Progenitor cell of endocrine pancreas (in vitro differentiated cells): ENCODE data around the gene NPAS2. TPM values are rescaled to one million over a fixed set of nuclear protein-coding genes. Genes with fewer than 3 reads are reported as not detected.

ENCODE experiments used
- DNase-seq: peaks from one replicate; pipeline ENCODE4 v3.0.0; 2021; ENCODE audit warnings: low spot score; ENCODE audit not compliant: unreplicated experiment
- H3K27ac Mint-ChIP-seq: 2 replicates; pipeline ENCODE4 v1.8.0; 2021; ENCODE audit warnings: mild to moderate bottlenecking, moderate library complexity, mixed read lengths
- H3K27me3 Mint-ChIP-seq: 2 replicates; pipeline ENCODE4 v1.8.0; 2021; ENCODE audit warnings: mixed read lengths
- H3K36me3 Mint-ChIP-seq: 2 replicates; pipeline ENCODE4 v1.8.0; 2022; ENCODE audit warnings: mixed read lengths; ENCODE audit not compliant: insufficient read depth
- H3K4me1 Mint-ChIP-seq: 2 replicates; pipeline ENCODE4 v1.8.0; 2021; ENCODE audit warnings: low read depth, mixed read lengths
- H3K4me3 Mint-ChIP-seq: 2 replicates; pipeline ENCODE4 v1.8.0; 2021; ENCODE audit warnings: low read depth, mild to moderate bottlenecking, moderate library complexity, mixed read lengths
- H3K9me3 Mint-ChIP-seq: 2 replicates; pipeline ENCODE4 v1.8.0; 2021; ENCODE audit warnings: low read depth, mixed read lengths
- CTCF ChIP-seq: fragments of 200-600 bp; sonication (generic); IDR thresholded peaks from one replicate; pipeline ENCODE4 v1.5.0; 2021; ENCODE audit warnings: antibody characterized with exemption, mild to moderate bottlenecking; ENCODE audit not compliant: unreplicated experiment
- total RNA-seq: library from RNA; stranded (reverse); gene quantifications from 2 replicates; pipeline ENCODE4 v1.2.1, GENCODE V29; 2021

Gene NPAS2
- total RNA-seq, 1 donor from 2014 or later, result 0.84 TPM

- H3K27me3 Mint-ChIP-seq, result peaks cover 5% of the 10 kb centered on the region
- no peaks in the 10 kb centered on the region for H3K36me3 Mint-ChIP-seq
- H3K9me3 Mint-ChIP-seq, result no peaks in the 10 kb centered on the region
- H3K4me1 Mint-ChIP-seq, result peaks cover 4% of the 10 kb centered on the region
- no peak for DNase-seq
- H3K27ac Mint-ChIP-seq, result no peak overlapping the region
- TF ChIP-seq CTCF, result no peak
- H3K4me3 Mint-ChIP-seq, result no peak overlapping the region
These were observed 156.9 kb downstream of the NPAS2 start for GRCh38 chr2:100976645-100977391.

GRCh38 chr2:100977511-100977910 is 157.6 kb downstream of the NPAS2 start:
- H3K9me3 Mint-ChIP-seq, result no peaks in the 10 kb centered on the region
- TF ChIP-seq CTCF, result no peak
- H3K27me3 Mint-ChIP-seq, result peaks cover 6% of the 10 kb centered on the region
- H3K27ac Mint-ChIP-seq, result no peak overlapping the region
- peaks cover 4% of the 10 kb centered on the region for H3K4me1 Mint-ChIP-seq
- H3K36me3 Mint-ChIP-seq, result no peaks in the 10 kb centered on the region
- no peak for DNase-seq
- H3K4me3 Mint-ChIP-seq, result no peak overlapping the region

GRCh38 chr2:100978582-100979191 is 158.7 kb downstream of the NPAS2 start:
- H3K36me3 Mint-ChIP-seq, result no peaks in the 10 kb centered on the region
- H3K27me3 Mint-ChIP-seq, result peaks cover 7% of the 10 kb centered on the region
- H3K27ac Mint-ChIP-seq, result peak overlapping the region; percentile 62
- no peaks in the 10 kb centered on the region for H3K9me3 Mint-ChIP-seq
- H3K4me3 Mint-ChIP-seq, result no peak overlapping the region
- no peak for DNase-seq
- no peak for TF ChIP-seq CTCF
- H3K4me1 Mint-ChIP-seq, result peaks cover 4% of the 10 kb centered on the region

GRCh38 chr2:100980046-100980445 is 160.1 kb downstream of the NPAS2 start:
- H3K27me3 Mint-ChIP-seq, result peaks cover 10% of the 10 kb centered on the region
- no peak for TF ChIP-seq CTCF
- H3K4me3 Mint-ChIP-seq, result no peak overlapping the region
- no peaks in the 10 kb centered on the region for H3K9me3 Mint-ChIP-seq
- no peaks in the 10 kb centered on the region for H3K36me3 Mint-ChIP-seq
- H3K4me1 Mint-ChIP-seq, result peaks cover 4% of the 10 kb centered on the region
- H3K27ac Mint-ChIP-seq, result no peak overlapping the region
- DNase-seq, result no peak

- TF ChIP-seq CTCF, result no peak
These were observed 161.1 kb downstream of the NPAS2 start for GRCh38 chr2:100981011-100981410.

More at GRCh38 chr2:100981011-100981410, 161.1 kb downstream of the NPAS2 start:
- no peaks in the 10 kb centered on the region for H3K36me3 Mint-ChIP-seq
- H3K4me1 Mint-ChIP-seq, result peaks cover 4% of the 10 kb centered on the region
- H3K27ac Mint-ChIP-seq, result no peak overlapping the region
- no peak overlapping the region for H3K4me3 Mint-ChIP-seq
- H3K27me3 Mint-ChIP-seq, result peaks cover 10% of the 10 kb centered on the region
- no peak for DNase-seq
- no peaks in the 10 kb centered on the region for H3K9me3 Mint-ChIP-seq
